H1 (cell line): ENCODE results near the gene WNT11. TPM values are rescaled to one million over a fixed set of nuclear protein-coding genes. Genes with fewer than 3 reads are reported as not detected.

Experiments used
- CTCF ChIA-PET: fragments of 300-600 bp; sonication (Branson Sonifier 250); formaldehyde crosslinking; loops from one replicate; lab custom pipeline; 2021; ENCODE audit not compliant: partially characterized antibody; lab: Charles Lee
- POLR2A ChIA-PET: fragments of 300-600 bp; sonication (Branson Sonifier 250); formaldehyde crosslinking; loops from one replicate; lab custom pipeline; 2021; ENCODE audit warnings: inconsistent platforms; ENCODE audit not compliant: partially characterized antibody; lab: Charles Lee
- DNase-seq, 2 experiments: peaks; one replicate each; pipeline versions ENCODE4 v3.0.0 to v3.0.0-alpha.2; 2010 to 2022; ENCODE audit warnings: low spot score in 2 of 2, low read depth in 1 of 2, mixed read lengths in 1 of 2
- FAIRE-seq: peaks from 2 replicates; lab custom pipeline; 2011; peaks lifted over from hg19 to GRCh38; lab: Jason Lieb, UNC
- H2AFZ ChIP-seq: 2 replicates; pipeline ENCODE4 v1.8.1; 2012; ENCODE audit warnings: low read length, inconsistent platforms
- H2AK5ac ChIP-seq: 2 replicates; pipeline ENCODE4 v1.6.1; 2013; ENCODE audit warnings: low read depth, low read length
- H2BK120ac ChIP-seq: replicated peaks from 2 replicates; pipeline ENCODE3; 2013; ENCODE audit warnings: low read depth, low read length, inconsistent platforms
- H2BK12ac ChIP-seq: 2 replicates; pipeline ENCODE4 v1.6.1; 2013; ENCODE audit warnings: low read depth, low read length
- H2BK15ac ChIP-seq: 2 replicates; pipeline ENCODE4 v1.6.1; 2013; ENCODE audit warnings: low read length
- H2BK20ac ChIP-seq: 2 replicates; pipeline ENCODE4 v1.6.1; 2013; ENCODE audit warnings: low read length
- H2BK5ac ChIP-seq: 2 replicates; pipeline ENCODE4 v1.6.1; 2013; ENCODE audit warnings: low read depth, low read length
- H3K14ac ChIP-seq: 2 replicates; pipeline ENCODE4 v1.6.1; 2013; ENCODE audit warnings: inconsistent platforms; ENCODE audit not compliant: insufficient read length
- H3K18ac ChIP-seq: 2 replicates; pipeline ENCODE4 v1.6.1; 2013; ENCODE audit warnings: low read length; ENCODE audit errors: extremely low read depth
- H3K23ac ChIP-seq: 2 replicates; pipeline ENCODE4 v1.6.1; 2013; ENCODE audit warnings: inconsistent platforms; ENCODE audit not compliant: insufficient read length
- H3K23me2 ChIP-seq: 2 replicates; pipeline ENCODE4 v1.6.1; 2013; ENCODE audit warnings: low read depth, low read length
- H3K27ac ChIP-seq: 2 replicates; pipeline ENCODE4 v1.6.1; 2011; ENCODE audit warnings: low read depth, low read length, inconsistent platforms
- H3K27me3 ChIP-seq, 4 experiments: replicated peaks in 1 of 4; 1 replicate in 1 of 4; 2 replicates in 3 of 4; pipeline versions ENCODE4 v1.6.1 to v1.8.1; 2011 to 2013; ENCODE audit warnings: low read length in 3 of 4, mild to moderate bottlenecking in 3 of 4, inconsistent platforms in 2 of 4, mixed read lengths in 2 of 4, moderate library complexity in 1 of 4; ENCODE audit not compliant: control insufficient read depth in 3 of 4, insufficient read depth in 3 of 4; ENCODE audit errors: extremely low read depth in 1 of 4
- H3K36me3 ChIP-seq, 4 experiments: 2 replicates each; pipeline versions ENCODE4 v1.6.1 to v1.8.1; 2011 to 2013; ENCODE audit warnings: mild to moderate bottlenecking in 4 of 4, low read length in 3 of 4, moderate library complexity in 2 of 4, control low read depth in 1 of 4, inconsistent platforms in 1 of 4; ENCODE audit not compliant: insufficient read depth in 4 of 4, control insufficient read depth in 2 of 4
- H3K4ac ChIP-seq: replicated peaks from 2 replicates; pipeline ENCODE3; 2013; ENCODE audit warnings: low read length, low read depth, mixed read lengths, inconsistent platforms; ENCODE audit not compliant: insufficient read length
- H3K4me1 ChIP-seq, 4 experiments: replicated peaks in 1 of 4; 1 replicate in 1 of 4; 2 replicates in 3 of 4; pipeline versions ENCODE4 v1.6.1 to v1.8.1; 2011 to 2013; ENCODE audit warnings: low read length in 3 of 4, inconsistent platforms in 2 of 4, mixed read lengths in 1 of 4; ENCODE audit not compliant: insufficient read depth in 4 of 4, control insufficient read depth in 3 of 4
- H3K4me2 ChIP-seq, 2 experiments: 2 replicates each; pipeline versions ENCODE4 v1.6.1 to v1.8.1; 2011 to 2013; ENCODE audit warnings: low read depth in 2 of 2, low read length in 2 of 2, control low read depth in 1 of 2, inconsistent platforms in 1 of 2, mild to moderate bottlenecking in 1 of 2; ENCODE audit not compliant: insufficient read depth in 1 of 2
- H3K4me3 ChIP-seq, 4 experiments: fragments of 200-600, 300-600 bp in 1 of 4; sonication (generic), shearing (Covaris generic), sonication (Bioruptor Twin) in 1 of 4; 2 replicates each; pipeline versions ENCODE4 v1.5.1 to v1.8.1; 2011 to 2016; ENCODE audit warnings: low read length in 4 of 4, low read depth in 3 of 4, control low read depth in 2 of 4, inconsistent platforms in 2 of 4, mild to moderate bottlenecking in 2 of 4, mixed read lengths in 1 of 4, moderate library complexity in 1 of 4; ENCODE audit not compliant: insufficient read depth in 2 of 4; ENCODE audit errors: extremely low read depth in 1 of 4
- H3K56ac ChIP-seq: replicated peaks from 2 replicates; pipeline ENCODE3; 2013; ENCODE audit warnings: low read depth, mild to moderate bottlenecking, mixed read lengths, low read length, inconsistent platforms; ENCODE audit not compliant: insufficient read length
- H3K79me1 ChIP-seq: 2 replicates; pipeline ENCODE4 v1.6.1; 2013; ENCODE audit warnings: low read depth, low read length, control low read depth
- H3K79me2 ChIP-seq, 2 experiments: 2 replicates each; pipeline versions ENCODE4 v1.6.1 to v1.8.1; 2012 to 2013; ENCODE audit warnings: low read length in 2 of 2, mild to moderate bottlenecking in 2 of 2, inconsistent platforms in 1 of 2; ENCODE audit not compliant: insufficient read depth in 2 of 2, control insufficient read depth in 1 of 2
- H3K9ac ChIP-seq, 4 experiments: replicated peaks in 1 of 4; 1 replicate in 1 of 4; 2 replicates in 3 of 4; pipeline versions ENCODE4 v1.6.1 to v1.8.1; 2011 to 2013; ENCODE audit warnings: low read depth in 3 of 4, low read length in 3 of 4, control low read depth in 2 of 4, mild to moderate bottlenecking in 2 of 4, moderate library complexity in 2 of 4, inconsistent platforms in 1 of 4; ENCODE audit errors: extremely low read depth in 1 of 4
- H3K9me3 ChIP-seq, 2 experiments: 2 replicates each; pipeline versions ENCODE4 v1.6.1 to v1.8.1; 2012 to 2013; ENCODE audit warnings: mild to moderate bottlenecking in 2 of 2, moderate library complexity in 2 of 2, control low read depth in 1 of 2, inconsistent platforms in 1 of 2, low read depth in 1 of 2, low read length in 1 of 2, mixed read lengths in 1 of 2; ENCODE audit not compliant: insufficient read depth in 2 of 2
- H4K20me1 ChIP-seq, 2 experiments: replicated peaks in 1 of 2; 2 replicates each; pipeline versions ENCODE3 to v1.8.1; 2011 to 2013; ENCODE audit warnings: inconsistent platforms in 2 of 2, low read length in 2 of 2, mild to moderate bottlenecking in 1 of 2; ENCODE audit not compliant: insufficient read depth in 2 of 2, control insufficient read depth in 1 of 2
- H4K5ac ChIP-seq: 2 replicates; pipeline ENCODE4 v1.6.1; 2013; ENCODE audit warnings: low read length, low read depth, mixed read lengths, inconsistent platforms; ENCODE audit not compliant: insufficient read length
- H4K8ac ChIP-seq: 2 replicates; pipeline ENCODE4 v1.8.0; 2013; ENCODE audit warnings: mild to moderate bottlenecking, moderate library complexity, low read length, inconsistent platforms; ENCODE audit not compliant: insufficient read depth; ENCODE audit errors: extremely low read depth
- H4K91ac ChIP-seq: replicated peaks from 2 replicates; pipeline ENCODE3; 2013; ENCODE audit warnings: low read length, mixed read lengths, inconsistent platforms; ENCODE audit not compliant: insufficient read length
- CREB1 ChIP-seq: IDR thresholded peaks from 2 replicates; pipeline ENCODE4 v1.6.1; 2012; ENCODE audit warnings: inconsistent platforms
- EP300 ChIP-seq, 2 experiments: IDR thresholded peaks; 1 replicate in 1 of 2; 2 replicates in 1 of 2; pipeline ENCODE4 v1.6.1; 2011 to 2012; ENCODE audit warnings: low read depth in 2 of 2, low read length in 2 of 2, mild to moderate bottlenecking in 2 of 2, borderline replicate concordance in 1 of 2, inconsistent platforms in 1 of 2, moderate library complexity in 1 of 2
- SIRT6 ChIP-seq: IDR thresholded peaks from one replicate; pipeline ENCODE4 v1.7.1; 2012; ENCODE audit warnings: low read length, inconsistent platforms
- SRF ChIP-seq: IDR thresholded peaks from 2 replicates; pipeline ENCODE4 v1.6.1; 2011; ENCODE audit warnings: mild to moderate bottlenecking, low read depth, low read length, moderate library complexity
- TEAD4 ChIP-seq: IDR thresholded peaks from 2 replicates; pipeline ENCODE4 v1.6.1; 2012; ENCODE audit warnings: low read depth, low read length, inconsistent platforms, mixed read lengths
- WGBS, 2 experiments: shearing (Covaris generic) in 1 of 2; methylation state at CpG; one replicate each; pipeline versions ENCODE4 v1.1.6 to v1.1.7; 2013 to 2015; ENCODE audit warnings: low lambda C conversion rate in 2 of 2, mixed read lengths in 2 of 2, inconsistent platforms in 1 of 2, low coverage in 1 of 2, missing lambda C conversion rate in 1 of 2; ENCODE audit not compliant: insufficient replicate concordance in 2 of 2, insufficient coverage in 1 of 2, insufficient read length in 1 of 2; ENCODE audit errors: extremely low coverage in 1 of 2, missing lambda C conversion rate in 1 of 2; 5-methylcytosine and 5-hydroxymethylcytosine counted together
- polyA plus RNA-seq, 7 experiments: library from polyadenylated mRNA; depleted of rRNA in 3 of 7; stranded (reverse) in 5 of 7; unstranded in 2 of 7; fragments of >200 nt in 5 of 7; fragments of 200-250 nt in 2 of 7; gene quantifications; 1 replicate in 5 of 7; 2 replicates in 1 of 7; 4 replicates in 1 of 7; pipeline versions ENCODE4 v1.2.1 to v1.2.3, GENCODE V29; 2011 to 2013; ENCODE audit warnings: missing spikeins in 2 of 7, mixed read lengths in 2 of 7
- total RNA-seq: library from RNA; stranded (reverse); fragmentation: NEBNext Ultra II Directional; extraction: Animal tissue kit (Norgen Biotek cat#: 25700); gene quantifications from 2 replicates; pipeline ENCODE4 v1.2.1, GENCODE V29; 2021

Gene WNT11
- total and polyA plus RNA-seq, 2 of the 8 experiments (the other 6 are each of a cell fraction or from before 2014, with no cell fraction given): 0.11 to 0.45 TPM

DNA sequence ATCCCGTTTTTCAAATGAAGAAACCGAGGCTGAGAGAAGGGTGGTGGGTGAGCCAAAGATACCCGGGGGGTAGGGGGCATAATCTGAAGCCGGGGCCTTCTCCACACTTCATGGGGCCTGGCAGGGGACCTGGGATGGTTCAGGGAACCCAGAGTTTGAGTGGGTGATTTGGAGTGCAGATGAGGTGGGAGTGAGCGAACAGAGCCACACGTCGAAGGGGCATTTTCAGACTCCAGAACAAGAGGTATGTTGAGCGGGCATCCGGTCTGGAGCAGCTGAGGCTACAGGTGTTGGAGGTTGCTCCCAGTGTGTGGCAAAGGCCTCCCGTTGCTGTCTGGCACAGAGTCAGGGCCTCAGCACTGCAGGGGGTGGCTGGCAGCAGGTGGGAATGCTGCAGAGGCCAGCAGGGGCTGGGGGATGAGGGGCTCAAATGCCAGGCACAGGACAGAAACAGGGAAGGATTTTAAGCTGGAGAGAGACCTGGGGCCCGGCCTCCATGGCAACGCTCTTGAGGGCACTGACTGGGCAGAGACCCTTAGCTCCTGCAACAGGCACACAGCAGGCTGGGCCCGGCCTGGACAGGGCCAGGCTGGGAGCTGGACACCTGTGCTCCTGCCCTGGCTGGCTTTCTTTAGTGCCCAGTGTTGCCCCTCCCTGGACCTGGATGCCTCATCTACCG, 46.2 kb downstream of the WNT11 start:
- ChIA-PET POLR2A (no interaction called here), CTCF (interaction anchor here (0.6 to 4.5 kb wide), 5 partner anchors 8 to 159 kb away, joined by 3 to 25 read pairs (median 3); no protein-coding TSS in a partner anchor)
- Histone ChIP-seq H2BK120ac (no peak overlapping the region), H3K79me1 (no peaks in the 10 kb centered on the region), H3K27ac (no peak overlapping the region), H3K4me1 (no peaks in the 10 kb centered on the region), H3K9ac (no peak overlapping the region), H3K18ac (no peak overlapping the region), H2BK20ac (no peak overlapping the region), H3K23ac (no peak overlapping the region), H2AK5ac (no peak overlapping the region), H3K23me2 (no peaks in the 10 kb centered on the region), H2BK15ac (no peak overlapping the region), H2BK5ac (no peak overlapping the region), H3K56ac (no peak overlapping the region), H4K5ac (no peak overlapping the region), H4K91ac (no peak overlapping the region), H3K4ac (no peak overlapping the region), H3K4me2 (no peak overlapping the region), H3K36me3 (no peaks in the 10 kb centered on the region), H2AFZ (no peak overlapping the region), H4K20me1 (peaks cover 0 to under 1% of the 10 kb centered on the region in 2 experiments), H2BK12ac (no peak overlapping the region), H3K79me2 (no peaks in the 10 kb centered on the region), H3K27me3 (peaks cover 0 to 12% (median 1%) of the 10 kb centered on the region in 4 experiments; a peak in 3 of 7 replicates), H3K9me3 (no peaks in the 10 kb centered on the region), H3K14ac (no peak overlapping the region), H3K4me3 (no peak overlapping the region), H4K8ac (no peak overlapping the region; the same call in 1 of the 2 replicates)
- 85% methylated on average over 14 of the region's 14 CpGs; no CpG with 5 or more reads in 1 of the 2 experiments for WGBS, 2 experiments
- no peak for FAIRE-seq
- DNase-seq: no peak
- TF ChIP-seq EP300 (IDR thresholded peaks at IDR 0.05; ENCODE audit: borderline replicate concordance in 1 of 2, low read depth in 2 of 2, low read length in 2 of 2) (no peak), SIRT6 (no peak), TEAD4 (no peak), SRF (no peak), CREB1 (no peak)
